Measurements from ENCODE around the gene NEK5.
"Not testable (repeated sequence)": the region's sequence is repeated elsewhere in the genome, so short reads cannot be mapped to it uniquely, and the experiment has no call there.

The NEK5 gene

GRCh38 chr13:52128714-52129700 is at the start of gene NEK5:
TSS of gene NEK5 (minus strand) at chr13:52129073. CDS start at chr13:52127482, 1,591 bp downstream.
- H3K9ac ChIP-seq (ENCODE audit: low read length): peak within 1 kb of the TSS; percentile 70
- DNase-seq (ENCODE audit: low read depth): peak; percentile 89
- peak within 1 kb of the TSS; percentile 85 for H3K4me3 ChIP-seq (ENCODE audit: low read length)
- H3K4me1 ChIP-seq (ENCODE audit: control insufficient read depth, insufficient read depth, low read length): peaks cover 12% of the 10 kb centered on the region
- no peaks in the 10 kb centered on the region for H3K27me3 ChIP-seq (replicated peaks; ENCODE audit: control insufficient read depth, insufficient read depth, low read length)
- peaks cover 28% of the 10 kb centered on the region for H3K36me3 ChIP-seq (ENCODE audit: control insufficient read depth, insufficient read depth, low read length, severe bottlenecking)
- peaks cover 4% of the 10 kb centered on the region for H3K9me3 ChIP-seq (ENCODE audit: control insufficient read depth, low read length)

GRCh38 chr13:52177276-52177675 is 48.4 kb upstream of the NEK5 start:
- no peak for DNase-seq (ENCODE audit: low read depth)
- H3K4me3 ChIP-seq (ENCODE audit: low read length): no peak overlapping the region
- H3K4me1 ChIP-seq (ENCODE audit: control insufficient read depth, insufficient read depth, low read length): no peaks in the 10 kb centered on the region
- H3K9ac ChIP-seq (ENCODE audit: low read length): no peak overlapping the region
- H3K9me3 ChIP-seq (ENCODE audit: control insufficient read depth, low read length): no peaks in the 10 kb centered on the region
- H3K27me3 ChIP-seq (replicated peaks; ENCODE audit: control insufficient read depth, insufficient read depth, low read length): no peaks in the 10 kb centered on the region
- peaks cover 39% of the 10 kb centered on the region for H3K36me3 ChIP-seq (ENCODE audit: control insufficient read depth, insufficient read depth, low read length, severe bottlenecking)

- H3K36me3 ChIP-seq (ENCODE audit: control insufficient read depth, insufficient read depth, low read length, severe bottlenecking): peaks cover 48% of the 10 kb centered on the region
- not testable (repeated sequence) for H3K27me3 ChIP-seq (replicated peaks; ENCODE audit: control insufficient read depth, insufficient read depth, low read length); H3K4me1 ChIP-seq (ENCODE audit: control insufficient read depth, insufficient read depth, low read length); DNase-seq (ENCODE audit: low read depth); H3K9me3 ChIP-seq (ENCODE audit: control insufficient read depth, low read length); H3K9ac ChIP-seq (ENCODE audit: low read length); H3K4me3 ChIP-seq (ENCODE audit: low read length)
These were observed 45.1 kb upstream of the NEK5 start for GRCh38 chr13:52173970-52174369.

GRCh38 chr13:52173373-52173772 is 44.5 kb upstream of the NEK5 start:
- Histone ChIP-seq H3K36me3 (ENCODE audit: control insufficient read depth, insufficient read depth, low read length, severe bottlenecking) (peaks cover 49% of the 10 kb centered on the region), H3K9ac (ENCODE audit: low read length) (no peak overlapping the region), H3K9me3 (ENCODE audit: control insufficient read depth, low read length) (no peaks in the 10 kb centered on the region), H3K4me1 (ENCODE audit: control insufficient read depth, insufficient read depth, low read length) (no peaks in the 10 kb centered on the region), H3K4me3 (ENCODE audit: low read length) (no peak overlapping the region), H3K27me3 (replicated peaks; ENCODE audit: control insufficient read depth, insufficient read depth, low read length) (no peaks in the 10 kb centered on the region)
- no peak for DNase-seq (ENCODE audit: low read depth)

GRCh38 chr13:52171686-52172085 is 42.8 kb upstream of the NEK5 start:
- H3K36me3 ChIP-seq (ENCODE audit: control insufficient read depth, insufficient read depth, low read length, severe bottlenecking): peaks cover 60% of the 10 kb centered on the region
- H3K9ac ChIP-seq (ENCODE audit: low read length): not testable (repeated sequence)

GRCh38 chr13:52170828-52171391 is 42.0 kb upstream of the NEK5 start:
- peaks cover 59% of the 10 kb centered on the region for H3K36me3 ChIP-seq (ENCODE audit: control insufficient read depth, insufficient read depth, low read length, severe bottlenecking)
- not testable (repeated sequence) for H3K9me3 ChIP-seq (ENCODE audit: control insufficient read depth, low read length); H3K27me3 ChIP-seq (replicated peaks; ENCODE audit: control insufficient read depth, insufficient read depth, low read length); H3K9ac ChIP-seq (ENCODE audit: low read length); H3K4me3 ChIP-seq (ENCODE audit: low read length); H3K4me1 ChIP-seq (ENCODE audit: control insufficient read depth, insufficient read depth, low read length); DNase-seq (ENCODE audit: low read depth)

More at GRCh38 chr13:52171686-52172085, 42.8 kb upstream of the NEK5 start:
- DNase-seq (ENCODE audit: low read depth); H3K4me3 ChIP-seq (ENCODE audit: low read length); H3K4me1 ChIP-seq (ENCODE audit: control insufficient read depth, insufficient read depth, low read length); H3K9me3 ChIP-seq (ENCODE audit: control insufficient read depth, low read length); H3K27me3 ChIP-seq (replicated peaks; ENCODE audit: control insufficient read depth, insufficient read depth, low read length): not testable (repeated sequence)

- H3K36me3 ChIP-seq (ENCODE audit: control insufficient read depth, insufficient read depth, low read length, severe bottlenecking): peaks cover 57% of the 10 kb centered on the region
- no peaks in the 10 kb centered on the region for H3K4me1 ChIP-seq (ENCODE audit: control insufficient read depth, insufficient read depth, low read length)
- DNase-seq (ENCODE audit: low read depth): no peak
- no peaks in the 10 kb centered on the region for H3K9me3 ChIP-seq (ENCODE audit: control insufficient read depth, low read length)
- H3K27me3 ChIP-seq (replicated peaks; ENCODE audit: control insufficient read depth, insufficient read depth, low read length): no peaks in the 10 kb centered on the region
- H3K9ac ChIP-seq (ENCODE audit: low read length): no peak overlapping the region
- H3K4me3 ChIP-seq (ENCODE audit: low read length): no peak overlapping the region
These were observed 41.0 kb upstream of the NEK5 start for GRCh38 chr13:52169839-52170238.

- Histone ChIP-seq H3K4me3 (ENCODE audit: low read length) (no peak overlapping the region), H3K9me3 (ENCODE audit: control insufficient read depth, low read length) (no peaks in the 10 kb centered on the region), H3K27me3 (replicated peaks; ENCODE audit: control insufficient read depth, insufficient read depth, low read length) (no peaks in the 10 kb centered on the region), H3K36me3 (ENCODE audit: control insufficient read depth, insufficient read depth, low read length, severe bottlenecking) (peaks cover 33% of the 10 kb centered on the region), H3K9ac (ENCODE audit: low read length) (no peak overlapping the region), H3K4me1 (ENCODE audit: control insufficient read depth, insufficient read depth, low read length) (peaks cover 6% of the 10 kb centered on the region)
- no peak for DNase-seq (ENCODE audit: low read depth)
These were observed 36.5 kb upstream of the NEK5 start for GRCh38 chr13:52165411-52165810.

GRCh38 chr13:52164989-52165388 is 36.1 kb upstream of the NEK5 start:
- H3K9ac ChIP-seq (ENCODE audit: low read length): no peak overlapping the region
- no peak overlapping the region for H3K4me3 ChIP-seq (ENCODE audit: low read length)
- peaks cover 31% of the 10 kb centered on the region for H3K36me3 ChIP-seq (ENCODE audit: control insufficient read depth, insufficient read depth, low read length, severe bottlenecking)
- no peaks in the 10 kb centered on the region for H3K9me3 ChIP-seq (ENCODE audit: control insufficient read depth, low read length)
- H3K4me1 ChIP-seq (ENCODE audit: control insufficient read depth, insufficient read depth, low read length): peaks cover 6% of the 10 kb centered on the region
- H3K27me3 ChIP-seq (replicated peaks; ENCODE audit: control insufficient read depth, insufficient read depth, low read length): no peaks in the 10 kb centered on the region
- no peak for DNase-seq (ENCODE audit: low read depth)

- H3K9me3 ChIP-seq (ENCODE audit: control insufficient read depth, low read length); H3K9ac ChIP-seq (ENCODE audit: low read length); H3K4me3 ChIP-seq (ENCODE audit: low read length); DNase-seq (ENCODE audit: low read depth); H3K4me1 ChIP-seq (ENCODE audit: control insufficient read depth, insufficient read depth, low read length); H3K27me3 ChIP-seq (replicated peaks; ENCODE audit: control insufficient read depth, insufficient read depth, low read length): not testable (repeated sequence)
- peaks cover 21% of the 10 kb centered on the region for H3K36me3 ChIP-seq (ENCODE audit: control insufficient read depth, insufficient read depth, low read length, severe bottlenecking)
These were observed 35.0 kb upstream of the NEK5 start for GRCh38 chr13:52163878-52164277.

GRCh38 chr13:52162279-52163101 is 33.6 kb upstream of the NEK5 start:
- no peak overlapping the region for H3K4me3 ChIP-seq (ENCODE audit: low read length)
- peaks cover 10% of the 10 kb centered on the region for H3K36me3 ChIP-seq (ENCODE audit: control insufficient read depth, insufficient read depth, low read length, severe bottlenecking)
- DNase-seq (ENCODE audit: low read depth): peak; percentile 34
- H3K9me3 ChIP-seq (ENCODE audit: control insufficient read depth, low read length): no peaks in the 10 kb centered on the region
- H3K4me1 ChIP-seq (ENCODE audit: control insufficient read depth, insufficient read depth, low read length): peaks cover 12% of the 10 kb centered on the region
- no peaks in the 10 kb centered on the region for H3K27me3 ChIP-seq (replicated peaks; ENCODE audit: control insufficient read depth, insufficient read depth, low read length)
- no peak overlapping the region for H3K9ac ChIP-seq (ENCODE audit: low read length)
